ENCODE results near the gene JPT1.
A peak's percentile ranks its signal among the peaks of the same experiment; 100 is the strongest.

The JPT1 gene

DNA sequence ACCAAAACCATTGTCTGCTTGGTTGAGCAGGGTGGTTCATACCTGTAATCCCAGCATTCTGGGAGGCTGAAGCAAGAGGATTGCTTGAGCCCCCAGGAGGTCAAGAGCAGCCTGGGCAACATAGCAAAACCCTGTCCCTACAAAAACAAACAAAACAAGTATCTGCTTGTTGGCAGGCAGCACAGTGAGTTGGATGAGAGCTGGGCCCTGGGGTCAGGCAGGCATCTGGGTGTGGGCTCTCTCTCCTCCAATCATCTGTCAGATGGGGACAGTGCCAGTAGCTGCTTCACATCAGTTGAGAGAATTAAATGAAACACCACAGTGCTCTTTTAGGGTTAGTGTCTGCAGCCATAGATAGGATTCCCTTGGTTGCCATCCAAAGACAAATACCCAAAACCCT lies 38.8 kb downstream of the JPT1 start:
- Histone ChIP-seq H3K4me3 (ENCODE audit: low read depth, low read length) (no peak overlapping the region), H3K36me3 (ENCODE audit: control insufficient read depth in 2 of 2, insufficient read depth in 1 of 2, low read length in 2 of 2) (peaks cover 0 to 42% of the 10 kb centered on the region in 2 experiments; a peak in 2 of 3 replicates), H3K9me3 (ENCODE audit: control insufficient read depth, insufficient read depth, low read depth, low read length) (no peaks in the 10 kb centered on the region), H3K27ac (ENCODE audit: extremely low read depth, low read depth, low read length) (no peak overlapping the region), H3K4me1 (ENCODE audit: control insufficient read depth, insufficient read depth, low read length) (peaks cover 4% of the 10 kb centered on the region; the same call in 1 of the 2 replicates)
- CTCF ChIA-PET: interaction anchor here (0.6 to 7.1 kb wide), 13 partner anchors 10 to 339 kb away, joined by 3 to 149 read pairs (median 30); partner anchors contain the start of genes NT5C and NUP85
- POLR2A ChIA-PET: interaction anchor here (1.2 to 2.8 kb wide), 2 partner anchors 8 to 16 kb away, joined by 3 to 21 read pairs; partner anchors contain the start of gene NT5C
- TF ChIP-seq FEZF1 (tag by site-specific recombination; IDR thresholded peaks at IDR 0.05) (no peak), ZNF76 (tag by site-specific recombination; IDR thresholded peaks at IDR 0.05; ENCODE audit: borderline replicate concordance, low read depth) (no peak), SP2 (tag by site-specific recombination; IDR thresholded peaks at IDR 0.05) (no peak), ZNF560 (tag by site-specific recombination; IDR thresholded peaks at IDR 0.05; ENCODE audit: borderline replicate concordance) (no peak), ZNF785 (tag by site-specific recombination; IDR thresholded peaks at IDR 0.05) (no peak), ZNF623 (tag by site-specific recombination; IDR thresholded peaks at IDR 0.05) (no peak), HOXA7 (CRISPR knock-in tag; IDR thresholded peaks at IDR 0.05; ENCODE audit: borderline replicate concordance) (no peak), KLF7 (tag by site-specific recombination; IDR thresholded peaks at IDR 0.05; ENCODE audit: borderline replicate concordance) (no peak), ZNF19 (tag by site-specific recombination; IDR thresholded peaks at IDR 0.05; ENCODE audit: low read depth) (no peak), ZNF423 (tag by site-specific recombination; IDR thresholded peaks at IDR 0.05) (no peak), BCL11B (tag by site-specific recombination; IDR thresholded peaks at IDR 0.05; ENCODE audit: low read depth) (no peak), ZNF121 (tag by site-specific recombination; IDR thresholded peaks at IDR 0.05) (no peak), GFI1B (tag by site-specific recombination; IDR thresholded peaks at IDR 0.05) (no peak), ZNF404 (tag by site-specific recombination; IDR thresholded peaks at IDR 0.05) (no peak)
- TF ChIP-seq, protein P1, sequence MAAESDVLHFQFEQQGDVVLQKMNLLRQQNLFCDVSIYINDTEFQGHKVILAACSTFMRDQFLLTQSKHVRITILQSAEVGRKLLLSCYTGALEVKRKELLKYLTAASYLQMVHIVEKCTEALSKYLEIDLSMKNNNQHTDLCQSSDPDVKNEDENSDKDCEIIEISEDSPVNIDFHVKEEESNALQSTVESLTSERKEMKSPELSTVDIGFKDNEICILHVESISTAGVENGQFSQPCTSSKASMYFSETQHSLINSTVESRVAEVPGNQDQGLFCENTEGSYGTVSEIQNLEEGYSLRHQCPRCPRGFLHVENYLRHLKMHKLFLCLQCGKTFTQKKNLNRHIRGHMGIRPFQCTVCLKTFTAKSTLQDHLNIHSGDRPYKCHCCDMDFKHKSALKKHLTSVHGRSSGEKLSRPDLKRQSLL (tag by site-specific recombination; IDR thresholded peaks at IDR 0.05): no peak
- TF ChIP-seq, protein P2, sequence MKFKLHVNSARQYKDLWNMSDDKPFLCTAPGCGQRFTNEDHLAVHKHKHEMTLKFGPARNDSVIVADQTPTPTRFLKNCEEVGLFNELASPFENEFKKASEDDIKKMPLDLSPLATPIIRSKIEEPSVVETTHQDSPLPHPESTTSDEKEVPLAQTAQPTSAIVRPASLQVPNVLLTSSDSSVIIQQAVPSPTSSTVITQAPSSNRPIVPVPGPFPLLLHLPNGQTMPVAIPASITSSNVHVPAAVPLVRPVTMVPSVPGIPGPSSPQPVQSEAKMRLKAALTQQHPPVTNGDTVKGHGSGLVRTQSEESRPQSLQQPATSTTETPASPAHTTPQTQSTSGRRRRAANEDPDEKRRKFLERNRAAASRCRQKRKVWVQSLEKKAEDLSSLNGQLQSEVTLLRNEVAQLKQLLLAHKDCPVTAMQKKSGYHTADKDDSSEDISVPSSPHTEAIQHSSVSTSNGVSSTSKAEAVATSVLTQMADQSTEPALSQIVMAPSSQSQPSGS (tag by site-specific recombination; IDR thresholded peaks at IDR 0.05; ENCODE audit: low read depth): no peak

DNA sequence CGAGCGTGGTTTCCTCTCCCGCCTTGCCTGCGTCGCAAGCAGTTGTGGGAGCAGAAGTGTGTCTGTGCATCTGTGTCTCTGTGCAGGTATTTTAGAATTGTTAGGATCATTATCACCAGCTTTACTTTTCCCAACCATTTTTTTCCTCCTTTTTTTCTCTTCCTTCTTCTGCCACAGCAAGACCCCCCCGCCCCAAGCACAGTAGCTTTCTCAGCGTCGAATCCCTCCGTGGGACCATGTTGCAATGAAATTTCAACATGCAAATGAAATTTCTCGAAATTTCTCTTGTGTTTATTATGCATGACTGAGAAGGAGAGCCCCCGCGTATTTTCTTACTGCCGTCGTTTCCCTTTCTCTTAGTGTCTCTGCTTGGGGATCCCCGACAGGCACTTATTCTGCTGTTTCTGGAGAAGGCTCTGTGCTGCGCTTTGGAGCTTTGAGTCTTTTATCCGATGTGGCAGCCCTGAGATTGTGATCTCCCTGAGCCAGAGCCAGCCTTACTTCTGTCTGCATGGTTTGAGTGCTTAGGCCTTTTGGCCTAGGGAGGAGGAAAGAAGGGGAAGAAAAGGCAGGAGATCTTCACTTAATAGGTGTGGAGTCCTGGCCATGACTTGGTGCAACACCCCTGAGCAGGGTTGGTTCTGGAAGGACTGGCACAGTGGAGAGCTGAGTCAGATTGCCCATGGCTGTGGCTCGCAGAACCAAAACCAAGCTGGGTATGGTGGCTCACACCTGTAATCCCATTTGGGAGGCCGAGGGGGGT lies 39.6 kb downstream of the JPT1 start:
- Histone ChIP-seq H3K9me3 (ENCODE audit: control insufficient read depth, insufficient read depth, low read depth, low read length) (no peaks in the 10 kb centered on the region), H3K27ac (ENCODE audit: extremely low read depth, low read depth, low read length) (peak overlapping the region; percentile 25; the same call in 1 of the 2 replicates), H3K36me3 (ENCODE audit: control insufficient read depth in 2 of 2, insufficient read depth in 1 of 2, low read length in 2 of 2) (peaks cover 0 to 37% of the 10 kb centered on the region in 2 experiments; a peak in 2 of 3 replicates), H3K4me3 (ENCODE audit: low read depth, low read length) (peak overlapping the region; percentile 36), H3K4me1 (ENCODE audit: control insufficient read depth, insufficient read depth, low read length) (peaks cover 4% of the 10 kb centered on the region; the same call in 1 of the 2 replicates)
- ChIA-PET CTCF (interaction anchor here (0.6 to 7.1 kb wide), 68 partner anchors 11 to 635 kb away, joined by 3 to 149 read pairs (median 6); partner anchors contain the start of genes ATP5PD, HID1, JPT1 and MIF4GD), POLR2A (interaction anchor here (0.5 to 2.8 kb wide), 28 partner anchors 9 to 410 kb away, joined by 3 to 21 read pairs (median 4); partner anchors contain the start of genes ATP5PD, FDXR, GRB2 and HID1)
- TF ChIP-seq ZNF423 (tag by site-specific recombination; IDR thresholded peaks at IDR 0.05) (no peak), ZNF600 (tag by site-specific recombination; IDR thresholded peaks at IDR 0.05) (no peak), GLIS2 (tag by site-specific recombination; IDR thresholded peaks at IDR 0.05) (no peak), REPIN1 (tag by site-specific recombination; IDR thresholded peaks at IDR 0.05; ENCODE audit: low read depth) (no peak), KLF8 (tag by site-specific recombination; IDR thresholded peaks at IDR 0.05) (no peak), ZNF501 (tag by site-specific recombination; IDR thresholded peaks at IDR 0.05) (no peak), ZNF473 (tag by site-specific recombination; IDR thresholded peaks at IDR 0.05) (no peak), BCL11B (tag by site-specific recombination; IDR thresholded peaks at IDR 0.05; ENCODE audit: low read depth) (no peak), SETDB1 (IDR thresholded peaks at IDR 0.05; ENCODE audit: insufficient read length, low read length) (no peak), ZNF510 (tag by site-specific recombination; IDR thresholded peaks at IDR 0.05; ENCODE audit: insufficient replicate concordance) (no peak), ZNF529 (tag by site-specific recombination; IDR thresholded peaks at IDR 0.05; ENCODE audit: insufficient replicate concordance) (no peak), ZNF433 (tag by site-specific recombination; IDR thresholded peaks at IDR 0.05; ENCODE audit: low read depth) (no peak), ZNF16 (tag by site-specific recombination; IDR thresholded peaks at IDR 0.05; ENCODE audit: low read depth) (no peak), ZEB2 (tag by site-specific recombination; IDR thresholded peaks at IDR 0.05) (no peak)
- TF ChIP-seq, protein P3, sequence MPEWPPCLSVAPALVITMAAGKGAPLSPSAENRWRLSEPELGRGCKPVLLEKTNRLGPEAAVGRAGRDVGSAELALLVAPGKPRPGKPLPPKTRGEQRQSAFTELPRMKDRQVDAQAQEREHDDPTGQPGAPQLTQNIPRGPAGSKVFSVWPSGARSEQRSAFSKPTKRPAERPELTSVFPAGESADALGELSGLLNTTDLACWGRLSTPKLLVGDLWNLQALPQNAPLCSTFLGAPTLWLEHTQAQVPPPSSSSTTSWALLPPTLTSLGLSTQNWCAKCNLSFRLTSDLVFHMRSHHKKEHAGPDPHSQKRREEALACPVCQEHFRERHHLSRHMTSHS (tag by site-specific recombination; IDR thresholded peaks at IDR 0.05): no peak
- TF ChIP-seq, protein P4, sequence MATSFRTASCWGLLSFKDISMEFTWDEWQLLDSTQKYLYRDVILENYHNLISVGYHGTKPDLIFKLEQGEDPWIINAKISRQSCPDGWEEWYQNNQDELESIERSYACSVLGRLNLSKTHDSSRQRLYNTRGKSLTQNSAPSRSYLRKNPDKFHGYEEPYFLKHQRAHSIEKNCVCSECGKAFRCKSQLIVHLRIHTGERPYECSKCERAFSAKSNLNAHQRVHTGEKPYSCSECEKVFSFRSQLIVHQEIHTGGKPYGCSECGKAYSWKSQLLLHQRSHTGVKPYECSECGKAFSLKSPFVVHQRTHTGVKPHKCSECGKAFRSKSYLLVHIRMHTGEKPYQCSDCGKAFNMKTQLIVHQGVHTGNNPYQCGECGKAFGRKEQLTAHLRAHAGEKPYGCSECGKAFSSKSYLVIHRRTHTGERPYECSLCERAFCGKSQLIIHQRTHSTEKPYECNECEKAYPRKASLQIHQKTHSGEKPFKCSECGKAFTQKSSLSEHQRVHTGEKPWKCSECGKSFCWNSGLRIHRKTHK (tag by site-specific recombination; IDR thresholded peaks at IDR 0.05): no peak

All from HEK293 (cell line).